HG03103 (cell line): ENCODE results near the gene KRT80.

ENCODE experiments used
- ATAC-seq: cut with Tn5 transposase; IDR thresholded peaks from one replicate; pipeline ENCODE4 v1.9.1; 2021; ENCODE audit warnings: low read depth; ENCODE audit not compliant: unreplicated experiment

Gene KRT80

DNA sequence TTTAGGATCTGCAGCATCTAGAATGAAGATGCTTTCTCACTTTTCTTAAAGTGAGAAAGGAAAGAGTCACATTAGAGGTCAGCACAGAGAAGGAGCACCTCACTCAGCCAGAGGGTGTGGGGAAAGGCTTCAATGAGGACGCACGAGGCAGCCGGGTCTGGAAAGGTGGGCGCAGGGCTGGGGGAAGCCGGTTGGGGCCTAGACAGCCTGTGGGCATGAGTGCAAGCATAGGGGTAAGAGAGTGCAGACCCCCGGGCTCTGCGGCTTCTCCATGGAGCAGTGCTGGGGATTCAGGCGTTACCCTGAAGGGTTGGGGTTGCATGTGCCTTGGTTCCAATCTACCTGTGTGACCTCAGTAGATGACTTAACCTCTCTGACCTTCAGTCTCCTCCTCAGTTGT, 49.9 kb downstream of the KRT80 start:
- ATAC-seq, result no peak

GRCh38 chr12:52141306-52141705, 50.5 kb downstream of the KRT80 start:
- ATAC-seq, result no peak

DNA sequence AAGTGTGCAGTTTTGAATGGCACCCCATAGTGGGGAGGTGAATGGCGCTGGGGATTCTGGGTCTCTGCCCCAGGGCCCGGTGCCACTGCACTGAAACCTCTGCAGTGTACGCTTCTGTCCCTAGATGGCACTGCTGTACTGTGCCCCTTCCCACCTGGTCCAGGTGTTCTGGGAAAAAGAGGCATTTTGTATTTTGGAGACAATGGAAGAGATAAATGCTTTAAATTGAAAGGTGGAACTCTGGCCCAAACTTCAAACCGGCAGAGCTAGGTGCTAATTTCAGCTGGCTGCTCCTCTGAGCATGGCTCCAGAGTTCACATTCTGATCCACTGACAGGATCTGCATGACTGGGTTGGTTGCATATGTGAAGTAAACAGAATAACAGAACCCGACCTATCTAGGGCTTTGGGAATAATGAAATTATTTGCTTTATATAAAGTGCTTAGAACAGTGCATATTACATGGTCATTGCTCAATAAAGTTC, 52.2 kb downstream of the KRT80 start:
- no peak for ATAC-seq

GRCh38 chr12:52139147-52139546, 52.7 kb downstream of the KRT80 start:
- no peak for ATAC-seq

DNA sequence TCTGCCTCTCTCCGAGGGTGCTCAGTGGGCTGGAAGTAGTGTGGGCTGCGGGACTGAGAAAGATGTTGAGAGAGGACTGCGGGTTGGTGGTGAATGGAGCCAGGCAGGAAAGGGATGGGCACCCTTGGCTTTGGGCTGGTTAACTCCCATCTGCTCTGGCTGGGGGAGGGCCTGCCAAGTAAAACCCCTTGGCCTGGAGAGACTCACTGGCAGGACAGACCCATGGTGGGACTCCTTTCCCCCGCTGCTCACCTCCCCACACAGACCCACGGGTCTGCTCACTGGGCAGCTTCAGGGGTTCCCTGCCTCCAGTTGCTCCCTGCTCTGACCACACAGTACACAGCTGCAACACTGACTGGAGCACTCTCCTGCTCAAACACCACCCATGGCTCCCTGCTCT, 54.1 kb downstream of the KRT80 start:
- no peak for ATAC-seq

DNA sequence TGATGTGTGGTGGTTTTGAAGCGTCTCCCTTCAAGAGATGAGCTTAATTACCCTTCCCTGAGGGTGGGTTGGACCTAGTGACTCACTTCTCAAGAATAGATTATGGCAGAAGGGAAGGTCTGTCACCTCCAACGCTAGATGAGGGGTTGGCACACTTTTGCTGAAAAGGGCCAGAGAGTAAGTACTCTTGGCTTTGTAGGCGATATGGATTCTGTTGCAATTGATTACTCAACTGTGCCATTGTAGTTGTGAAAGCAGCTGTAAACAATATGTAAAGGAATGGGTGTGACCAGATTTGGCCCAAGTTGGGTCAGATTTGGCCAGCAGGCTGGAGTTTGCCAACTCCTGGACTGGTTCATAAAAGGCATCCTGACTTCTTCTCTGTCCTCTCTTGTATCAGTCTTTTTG, 59.1 kb downstream of the KRT80 start:
- ATAC-seq, result no peak

- ATAC-seq, result no peak
These were observed 61.1 kb downstream of the KRT80 start for GRCh38 chr12:52130711-52131110.

DNA sequence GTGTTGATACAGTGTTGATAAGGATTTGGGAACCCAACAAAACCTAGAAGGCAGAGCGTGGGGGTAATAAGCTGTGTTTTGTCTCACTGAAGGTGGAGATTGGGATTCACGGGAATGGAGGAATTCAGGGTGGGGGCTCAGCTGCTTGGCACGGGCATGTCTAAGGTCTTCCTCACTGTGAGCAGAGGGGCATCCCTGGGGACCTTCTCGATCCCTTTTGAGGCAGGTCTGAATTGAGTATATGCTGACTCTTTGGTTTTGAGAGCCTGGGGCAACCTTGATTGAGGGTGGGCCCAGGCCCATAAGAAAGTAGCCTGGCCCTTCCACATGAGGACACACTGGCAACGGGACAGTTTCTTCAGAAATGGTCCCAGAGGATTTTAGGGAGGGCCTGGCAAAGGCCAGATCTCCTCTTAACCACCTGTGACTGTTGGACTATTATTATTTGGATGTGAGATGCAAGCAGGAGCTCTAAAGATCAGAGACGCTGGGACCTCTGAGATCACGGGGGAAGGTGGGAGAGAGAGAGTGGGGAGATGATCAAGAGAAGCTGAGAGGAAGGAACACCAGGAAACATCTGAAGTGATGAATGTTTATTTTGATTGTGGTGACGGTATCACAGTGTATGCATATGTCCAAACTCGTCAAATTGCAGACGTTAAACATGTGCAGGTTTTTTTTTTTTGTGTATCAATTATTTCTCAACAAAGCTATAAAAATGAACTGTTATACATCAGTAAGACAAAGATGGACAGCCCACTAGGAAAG, 63.9 kb downstream of the KRT80 start:
- ATAC-seq, result no peak

- ATAC-seq, result no peak
These were observed 64.9 kb downstream of the KRT80 start for GRCh38 chr12:52126605-52127578.

GRCh38 chr12:52126050-52126604, 65.7 kb downstream of the KRT80 start:
- no peak for ATAC-seq

- ATAC-seq, result no peak
These were observed 66.3 kb downstream of the KRT80 start for GRCh38 chr12:52125476-52125900.

DNA sequence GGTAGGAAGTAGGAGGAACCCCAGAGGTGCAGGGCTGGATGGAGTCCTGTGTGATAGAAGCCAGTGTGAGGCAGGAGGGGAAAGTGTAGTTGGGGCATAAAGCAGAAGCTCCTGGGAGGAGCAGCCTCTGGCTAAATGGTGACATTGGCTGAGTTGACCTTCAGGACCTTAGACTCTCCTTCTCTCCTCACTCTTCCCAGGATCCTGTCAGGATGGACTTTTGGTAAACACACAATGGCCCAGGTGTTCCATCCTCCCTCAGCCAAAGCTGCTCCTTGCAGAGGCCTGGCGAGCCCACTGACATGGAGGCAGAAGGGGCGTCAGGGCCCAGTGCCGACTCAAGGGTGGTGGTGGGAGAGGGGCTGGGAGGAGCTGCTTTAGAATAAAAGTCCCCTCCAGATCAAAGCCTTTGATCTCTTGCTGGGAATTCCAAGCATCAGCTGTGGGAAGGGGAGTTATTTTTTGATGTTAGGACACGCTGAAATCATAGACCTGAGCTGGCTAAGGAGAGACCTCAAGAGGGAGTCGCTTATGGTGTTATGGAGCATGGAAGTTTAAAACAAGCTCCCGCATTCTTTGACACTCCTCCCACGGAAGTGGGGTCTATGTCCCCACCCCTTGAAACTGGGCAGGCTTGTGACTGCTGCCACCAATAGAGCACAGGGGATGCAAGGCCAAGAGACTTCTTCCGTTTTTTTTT, 68.2 kb downstream of the KRT80 start:
- no peak for ATAC-seq

DNA sequence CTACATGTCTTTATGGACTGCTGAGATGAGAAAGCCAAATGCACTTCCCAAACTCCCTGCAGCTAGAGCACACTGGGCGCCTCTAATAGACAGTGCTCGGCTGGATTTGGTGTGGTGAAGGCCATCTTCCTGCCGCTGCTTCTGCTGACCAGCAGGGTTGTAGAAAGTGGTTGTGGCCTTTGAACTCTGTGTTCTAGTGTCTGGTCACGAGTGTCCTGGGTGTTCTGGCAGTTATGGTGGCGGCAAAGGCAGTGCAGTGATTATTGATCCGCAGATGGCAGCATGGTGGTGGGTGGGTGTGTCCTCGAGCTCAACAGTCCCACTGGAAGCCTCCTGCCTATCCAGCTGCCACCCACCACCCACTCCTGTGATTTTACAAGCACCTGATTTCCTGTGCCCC, 68.9 kb downstream of the KRT80 start:
- no peak for ATAC-seq

- ATAC-seq, result no peak
These were observed 69.3 kb downstream of the KRT80 start for GRCh38 chr12:52122540-52122871.

GRCh38 chr12:52121824-52122539, 69.8 kb downstream of the KRT80 start:
- ATAC-seq, result no peak

DNA sequence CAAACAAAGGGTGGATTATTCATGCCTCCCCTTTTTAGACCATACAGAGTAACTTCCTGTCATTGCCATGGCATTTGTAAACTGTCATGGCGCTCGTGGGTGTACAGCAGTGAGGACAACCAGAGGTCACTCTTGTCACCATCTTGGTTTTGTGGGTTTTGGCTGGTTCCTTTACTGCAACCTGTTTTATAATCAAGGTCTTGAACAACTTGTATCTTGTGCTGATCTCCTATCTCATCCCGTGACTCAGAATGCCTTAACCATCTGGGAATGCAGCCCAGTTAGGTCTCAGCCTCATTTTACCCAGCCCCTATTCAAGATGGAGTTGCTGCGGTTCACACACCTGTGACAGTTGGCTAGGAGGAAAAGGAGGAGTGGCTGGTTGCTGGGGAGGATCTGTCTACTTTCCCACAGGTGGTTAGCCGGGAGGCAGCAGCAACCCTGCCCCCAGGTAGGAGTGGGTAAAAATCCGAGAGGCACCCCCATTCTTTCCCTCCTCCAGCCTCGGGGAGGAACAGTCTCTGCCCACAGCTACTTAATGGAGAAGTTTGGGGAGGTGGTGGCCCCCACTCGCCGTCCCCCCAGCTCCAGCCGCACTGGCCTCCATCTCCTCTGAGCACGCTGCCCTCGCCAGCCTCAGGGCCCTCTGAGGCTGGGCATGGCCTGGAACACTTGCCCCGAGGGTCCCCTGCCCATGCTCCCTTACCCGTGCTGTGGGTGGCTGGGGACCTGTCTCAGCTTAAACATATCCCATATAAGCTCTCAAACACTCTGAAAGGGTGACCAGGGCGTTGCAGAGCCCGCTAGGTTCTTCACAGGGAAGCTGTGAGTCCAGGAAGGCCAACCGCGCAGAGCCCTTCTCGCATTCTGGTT, 70.6 kb downstream of the KRT80 start:
- no peak for ATAC-seq

GRCh38 chr12:52119398-52120254, 72.2 kb downstream of the KRT80 start:
- peak; percentile 37 for ATAC-seq
